Measurements from ENCODE around the gene ERO1B.

ERO1B gene

GRCh38 chr1:236301080-236301957 is 19.6 kb upstream of the ERO1B start:
- TF ChIP-seq, protein P1, sequence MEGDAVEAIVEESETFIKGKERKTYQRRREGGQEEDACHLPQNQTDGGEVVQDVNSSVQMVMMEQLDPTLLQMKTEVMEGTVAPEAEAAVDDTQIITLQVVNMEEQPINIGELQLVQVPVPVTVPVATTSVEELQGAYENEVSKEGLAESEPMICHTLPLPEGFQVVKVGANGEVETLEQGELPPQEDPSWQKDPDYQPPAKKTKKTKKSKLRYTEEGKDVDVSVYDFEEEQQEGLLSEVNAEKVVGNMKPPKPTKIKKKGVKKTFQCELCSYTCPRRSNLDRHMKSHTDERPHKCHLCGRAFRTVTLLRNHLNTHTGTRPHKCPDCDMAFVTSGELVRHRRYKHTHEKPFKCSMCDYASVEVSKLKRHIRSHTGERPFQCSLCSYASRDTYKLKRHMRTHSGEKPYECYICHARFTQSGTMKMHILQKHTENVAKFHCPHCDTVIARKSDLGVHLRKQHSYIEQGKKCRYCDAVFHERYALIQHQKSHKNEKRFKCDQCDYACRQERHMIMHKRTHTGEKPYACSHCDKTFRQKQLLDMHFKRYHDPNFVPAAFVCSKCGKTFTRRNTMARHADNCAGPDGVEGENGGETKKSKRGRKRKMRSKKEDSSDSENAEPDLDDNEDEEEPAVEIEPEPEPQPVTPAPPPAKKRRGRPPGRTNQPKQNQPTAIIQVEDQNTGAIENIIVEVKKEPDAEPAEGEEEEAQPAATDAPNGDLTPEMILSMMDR (IDR thresholded peaks at IDR 0.05; ENCODE audit: low read depth, low read length, missing control alignments), result no peak
- DNase-seq (ENCODE audit: low read depth), result no peak
- no peak overlapping the region for H3K4me3 ChIP-seq (ENCODE audit: low read depth, low read length)

- no peak for DNase-seq (ENCODE audit: low read depth)
- TF ChIP-seq, protein P1 (IDR thresholded peaks at IDR 0.05; ENCODE audit: low read depth, low read length, missing control alignments), result no peak
Measured at GRCh38 chr1:236297161-236297560, 15.4 kb upstream of the ERO1B start.

DNA sequence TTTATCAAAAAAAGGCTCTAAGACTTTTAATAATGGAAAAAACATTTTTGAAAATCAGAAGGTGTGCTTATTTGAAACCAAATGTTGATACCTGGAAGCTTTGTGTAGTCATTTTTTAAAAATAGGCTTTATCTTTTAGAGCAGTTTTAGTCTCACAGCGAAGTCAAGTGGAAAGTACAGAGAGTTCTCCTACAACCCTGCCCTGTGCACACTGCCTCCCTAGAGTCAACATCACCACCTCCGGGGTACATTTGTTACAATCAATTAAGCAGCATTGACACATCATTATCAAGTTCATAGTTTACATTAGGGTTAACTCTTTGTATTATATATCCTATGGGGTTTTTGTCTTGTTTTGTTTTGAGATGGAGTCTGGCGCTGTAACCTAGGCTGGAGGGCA is 10.7 kb upstream of the ERO1B start:
- TF ChIP-seq, protein P1 (IDR thresholded peaks at IDR 0.05; ENCODE audit: low read depth, low read length, missing control alignments), result no peak
- no peak for DNase-seq (ENCODE audit: low read depth)
- no peak overlapping the region for H3K4me3 ChIP-seq (ENCODE audit: low read depth, low read length)

More at GRCh38 chr1:236297161-236297560, 15.4 kb upstream of the ERO1B start:
- H3K4me3 ChIP-seq (ENCODE audit: low read depth, low read length), result no peak overlapping the region

DNA sequence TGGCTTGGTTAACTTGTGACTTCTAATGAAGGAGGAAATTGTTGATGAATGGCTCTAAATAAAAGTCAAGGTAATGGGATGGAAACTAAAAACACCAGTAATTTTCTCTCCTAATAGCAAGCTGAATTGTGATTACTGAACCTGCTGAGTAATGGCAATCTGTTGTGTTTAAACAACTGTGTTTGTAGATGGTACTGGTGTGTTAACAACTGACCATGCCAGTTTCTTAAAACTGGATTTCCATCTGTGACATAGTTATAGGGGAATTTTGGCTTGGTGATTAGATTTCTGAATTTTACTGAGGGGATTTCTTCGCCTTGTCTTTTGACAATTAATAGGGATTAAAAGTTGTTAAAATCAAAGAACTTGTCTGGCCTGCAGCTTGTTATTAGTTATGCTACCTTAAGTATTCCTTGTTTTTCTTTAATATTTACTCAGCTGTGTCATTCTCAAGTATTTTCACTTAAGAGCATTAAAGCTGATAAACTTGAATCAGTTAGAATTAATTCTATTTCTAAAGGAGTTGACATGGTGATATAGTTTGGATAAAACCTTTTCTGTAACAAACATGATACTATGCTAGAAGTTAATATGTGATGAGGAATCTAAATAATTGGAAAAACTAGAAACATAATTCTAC is 7.9 kb upstream of the ERO1B start:
- TF ChIP-seq, protein P1 (IDR thresholded peaks at IDR 0.05; ENCODE audit: low read depth, low read length, missing control alignments), result no peak
- H3K4me3 ChIP-seq (ENCODE audit: low read depth, low read length), result no peak overlapping the region
- DNase-seq (ENCODE audit: low read depth), result no peak

GRCh38 chr1:236288620-236288976 is 6.8 kb upstream of the ERO1B start:
- no peak overlapping the region for H3K4me3 ChIP-seq (ENCODE audit: low read depth, low read length)
- TF ChIP-seq, protein P1 (IDR thresholded peaks at IDR 0.05; ENCODE audit: low read depth, low read length, missing control alignments), result no peak
- no peak for DNase-seq (ENCODE audit: low read depth)

- TF ChIP-seq, protein P1 (IDR thresholded peaks at IDR 0.05; ENCODE audit: low read depth, low read length, missing control alignments), result no peak
- no peak overlapping the region for H3K4me3 ChIP-seq (ENCODE audit: low read depth, low read length)
- DNase-seq (ENCODE audit: low read depth), result no peak
Measured at GRCh38 chr1:236287757-236288619, 6.2 kb upstream of the ERO1B start.

All from GM12864 (cell line).